Measurements from ENCODE around the gene OR4N5. TPM values are rescaled to one million over a fixed set of nuclear protein-coding genes. Genes with fewer than 3 reads are reported as not detected.

The OR4N5 gene
- total RNA-seq = not detected in 2 replicates

GRCh38 chr14:20138520-20138919 is at the start of gene OR4N5:
Gene OR4N5, plus strand, starts transcription at chr14:20138820. Its CDS starts 4,916 bp downstream, at chr14:20143736.

GRCh38 chr14:20110438-20110837 is 28.2 kb upstream of the OR4N5 start, which contains the start of gene OR4K17:
Gene OR4K17, plus strand, starts transcription at chr14:20110739. Its CDS starts 6,761 bp downstream, at chr14:20117500.

DNA sequence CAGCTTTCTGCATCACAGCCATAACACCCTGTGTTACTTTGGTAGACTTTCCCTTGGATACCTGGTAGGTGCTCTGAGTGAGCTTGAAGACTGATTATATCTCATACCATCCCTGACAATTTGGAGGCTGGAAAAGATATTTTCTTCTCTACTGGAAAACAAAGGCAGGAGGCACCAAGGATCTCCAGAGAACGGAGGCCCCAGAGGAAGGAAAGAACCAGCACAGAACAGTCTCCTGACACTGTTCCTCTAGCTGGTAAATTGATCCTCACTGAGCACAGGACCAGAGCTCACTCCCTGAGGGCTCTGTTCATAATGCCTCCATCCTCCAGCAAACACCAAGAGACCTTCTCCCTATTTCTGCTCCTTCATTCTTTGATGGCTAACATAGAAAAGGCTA is 52.0 kb downstream of the OR4N5 start, which contains the start of gene OR11G2:
OR11G2 (plus strand) TSS at position 301 of the 400 bp plus-strand sequence. CDS start 6,542 bp downstream, outside the sequence.

Other genes starting within 250 kb of the OR4N5 start
- gene OR4K5, start 218.2 kb upstream of the OR4N5 start, total RNA-seq = not detected in 2 replicates
- gene OR4K1, start 207.9 kb upstream of the OR4N5 start, total RNA-seq = not detected in 2 replicates
- not detected in 2 replicates for gene OR4K15, start 163.2 kb upstream of the OR4N5 start, total RNA-seq
- not detected in 2 replicates for gene OR4Q2, start 136.7 kb upstream of the OR4N5 start, total RNA-seq
- not detected in 2 replicates for gene OR4K14, start 119.5 kb upstream of the OR4N5 start, total RNA-seq
- not detected in 2 replicates for gene OR4K13, start 102.8 kb upstream of the OR4N5 start, total RNA-seq
- gene OR4L1, start 78.8 kb upstream of the OR4N5 start, total RNA-seq = not detected in 2 replicates
- not detected in 2 replicates for gene OR4K17, start 28.1 kb upstream of the OR4N5 start, total RNA-seq
- not detected in 2 replicates for gene OR11G2, start 52.1 kb downstream of the OR4N5 start, total RNA-seq
- gene OR11H6, start 84.9 kb downstream of the OR4N5 start, total RNA-seq = not detected in 2 replicates
- not detected in 2 replicates for gene OR11H7, start 90.2 kb downstream of the OR4N5 start, total RNA-seq
- gene OR11H4, start 100.5 kb downstream of the OR4N5 start, total RNA-seq = not detected in 2 replicates
- 21.5 and 25.5 TPM in 2 replicates for gene TTC5, start 167.1 kb downstream of the OR4N5 start, total RNA-seq
- 37.2 and 63.2 TPM in 2 replicates for gene CCNB1IP1, start 194.5 kb downstream of the OR4N5 start, total RNA-seq
- 3.9 and 4.3 TPM in 2 replicates for gene PARP2, start 204.8 kb downstream of the OR4N5 start, total RNA-seq